ENCODE measurements around the gene KIAA1958. TPM values are rescaled to one million over a fixed set of nuclear protein-coding genes. Genes with fewer than 3 reads are reported as not detected.
"Not testable (repeated sequence)": the region's sequence is repeated elsewhere in the genome, so short reads cannot be mapped to it uniquely, and the experiment has no call there.

The KIAA1958 gene
- total RNA-seq, 1 donor from 2014 or later = 8.6 TPM

DNA sequence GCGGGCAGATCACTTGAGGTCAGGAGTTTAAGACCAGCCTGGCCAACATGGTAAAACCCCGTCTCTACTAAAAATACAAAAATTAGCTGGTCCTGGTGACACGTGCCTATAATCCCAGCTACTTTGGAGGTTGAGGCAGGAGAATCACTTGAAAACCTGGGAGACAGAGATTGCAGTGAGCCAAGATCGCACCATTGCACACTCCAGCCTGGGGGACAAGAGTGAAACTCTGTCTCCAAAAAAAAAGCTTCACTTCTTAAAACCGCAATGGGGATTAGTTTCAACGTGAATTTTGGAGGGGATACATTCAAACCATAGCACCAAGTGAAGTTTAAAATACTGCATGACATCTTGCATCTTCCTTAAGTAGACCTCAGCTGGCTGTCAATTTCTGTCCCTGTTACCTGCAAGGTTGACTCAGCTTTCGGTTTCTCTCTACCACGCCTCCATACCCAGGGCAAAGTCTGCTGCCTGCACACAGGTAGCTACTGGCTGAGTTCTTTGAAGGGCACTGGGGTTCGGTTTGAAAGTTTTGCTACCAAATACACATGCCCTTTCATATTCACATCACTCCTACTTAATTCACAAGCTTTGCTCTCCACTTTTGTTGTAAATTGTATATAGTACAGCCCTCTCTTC, 69.3 kb downstream of the KIAA1958 start:
- no peak for DNase-seq

DNA sequence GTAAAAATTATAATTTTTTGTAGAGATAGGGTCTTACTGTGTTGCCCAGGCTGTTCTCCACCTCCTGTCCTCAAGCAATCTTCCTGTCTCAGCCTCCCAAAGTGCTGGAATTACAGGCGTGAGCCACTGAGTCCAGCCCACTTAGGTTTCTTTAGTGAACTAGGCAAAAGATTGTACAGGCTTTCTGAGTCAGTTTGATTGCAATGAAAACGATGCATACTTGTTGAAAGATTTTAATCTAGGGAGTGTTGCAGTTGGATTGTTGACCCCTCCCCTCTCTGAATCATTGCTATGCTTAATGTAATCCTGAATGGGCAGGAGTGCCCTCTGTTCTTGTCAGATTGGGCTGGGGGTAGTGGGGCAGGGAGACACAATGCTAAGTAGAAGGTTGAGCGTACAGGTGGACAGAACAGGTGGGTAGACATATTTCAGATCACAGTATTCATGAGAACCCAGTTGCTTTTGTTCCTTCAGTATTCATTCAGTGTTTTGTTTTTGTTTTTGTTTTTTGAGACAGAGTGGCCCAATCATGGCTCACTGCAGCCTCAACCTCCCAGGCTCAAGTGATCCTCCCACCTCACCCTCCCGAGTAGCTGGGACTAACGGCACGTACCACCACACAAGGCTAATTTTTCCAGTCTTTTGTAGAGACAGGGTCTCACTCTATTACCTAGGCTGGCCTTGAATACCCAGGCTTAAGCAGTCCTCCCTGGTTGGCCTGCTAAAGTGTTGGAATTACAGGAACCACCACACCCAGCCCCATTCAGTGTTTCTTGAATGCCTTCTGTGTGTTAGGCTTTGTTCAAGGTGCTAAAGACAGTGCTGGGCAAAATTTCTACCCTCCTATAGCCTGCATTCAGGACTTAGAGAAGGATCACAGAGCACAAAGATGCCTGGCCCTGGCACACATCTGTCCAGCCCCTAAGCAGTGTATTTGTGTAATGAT, 70.1 kb downstream of the KIAA1958 start:
- no peak for DNase-seq

DNA sequence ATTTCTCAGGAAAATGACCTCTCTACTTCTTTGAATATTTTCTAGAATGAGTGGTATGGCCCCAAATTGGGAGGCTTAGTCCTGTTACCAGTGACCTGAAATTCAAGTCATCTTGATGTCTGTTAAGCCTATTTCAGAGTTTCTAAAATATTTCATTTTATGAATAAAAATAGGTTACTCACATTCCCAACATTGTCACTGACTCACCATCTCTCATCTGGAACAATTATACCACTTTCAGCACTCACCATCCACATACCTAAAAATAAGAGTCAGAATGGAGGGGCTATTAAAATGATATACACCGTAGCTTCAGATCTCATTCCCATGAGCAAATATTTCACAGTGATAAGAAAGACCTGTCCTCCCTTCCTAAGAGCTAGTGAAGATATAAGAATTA, 71.8 kb downstream of the KIAA1958 start:
- DNase-seq = no peak

DNA sequence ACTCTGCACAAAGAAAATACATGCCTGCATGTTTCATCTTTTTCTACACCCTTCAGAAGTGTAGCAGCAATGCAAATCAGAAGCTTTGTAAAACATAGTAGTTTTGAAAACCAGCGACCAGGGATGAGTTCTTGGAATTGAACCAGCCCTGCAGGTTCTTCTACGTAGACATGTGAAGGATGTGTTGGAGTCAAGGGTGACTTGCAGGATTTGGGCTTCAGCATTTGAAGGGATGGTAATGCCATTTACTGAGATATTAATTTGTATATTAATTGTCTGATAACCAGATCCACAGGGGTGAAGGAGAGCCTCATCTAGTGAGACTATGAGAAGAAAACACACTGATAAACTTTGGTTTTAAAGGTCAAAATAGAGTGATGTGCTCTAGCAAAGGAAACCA, 72.4 kb downstream of the KIAA1958 start:
- no peak for DNase-seq

DNA sequence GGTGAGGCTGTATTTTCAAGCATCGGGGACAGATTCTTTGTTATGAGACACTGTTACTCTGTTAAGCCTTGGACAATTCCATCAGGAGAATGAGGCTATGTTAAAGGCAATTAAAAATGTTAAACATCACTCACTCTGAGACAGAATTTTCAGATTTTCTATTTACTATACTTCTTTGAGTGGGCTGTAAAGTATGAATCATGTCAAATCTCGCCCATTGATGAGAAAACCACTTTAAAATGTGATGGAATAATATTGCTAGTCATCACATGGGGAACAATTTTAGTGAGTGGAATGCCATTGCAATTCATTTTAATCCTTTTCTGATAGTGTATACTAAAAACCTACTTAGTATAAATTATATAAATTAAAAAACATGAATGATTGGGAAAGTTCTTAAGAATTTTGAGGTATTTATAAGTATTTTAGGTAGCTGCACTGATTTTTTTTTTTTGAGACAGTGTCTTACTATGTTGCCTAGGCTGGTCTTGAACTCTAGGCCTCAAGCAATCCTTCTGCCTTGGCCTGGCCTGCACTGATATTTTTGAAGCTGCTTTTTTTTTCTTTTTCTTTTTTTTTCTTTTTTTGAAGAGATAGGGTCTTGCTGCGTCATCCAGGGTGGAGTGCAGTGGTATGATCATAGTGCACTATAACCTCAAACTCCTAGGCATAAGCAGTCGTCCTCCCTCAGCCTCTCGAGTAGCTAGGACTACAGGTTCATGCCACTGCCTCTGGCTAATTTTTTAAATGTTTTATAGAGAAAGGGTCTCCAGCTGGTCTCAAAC, 73.2 kb downstream of the KIAA1958 start:
- no peak for DNase-seq

DNA sequence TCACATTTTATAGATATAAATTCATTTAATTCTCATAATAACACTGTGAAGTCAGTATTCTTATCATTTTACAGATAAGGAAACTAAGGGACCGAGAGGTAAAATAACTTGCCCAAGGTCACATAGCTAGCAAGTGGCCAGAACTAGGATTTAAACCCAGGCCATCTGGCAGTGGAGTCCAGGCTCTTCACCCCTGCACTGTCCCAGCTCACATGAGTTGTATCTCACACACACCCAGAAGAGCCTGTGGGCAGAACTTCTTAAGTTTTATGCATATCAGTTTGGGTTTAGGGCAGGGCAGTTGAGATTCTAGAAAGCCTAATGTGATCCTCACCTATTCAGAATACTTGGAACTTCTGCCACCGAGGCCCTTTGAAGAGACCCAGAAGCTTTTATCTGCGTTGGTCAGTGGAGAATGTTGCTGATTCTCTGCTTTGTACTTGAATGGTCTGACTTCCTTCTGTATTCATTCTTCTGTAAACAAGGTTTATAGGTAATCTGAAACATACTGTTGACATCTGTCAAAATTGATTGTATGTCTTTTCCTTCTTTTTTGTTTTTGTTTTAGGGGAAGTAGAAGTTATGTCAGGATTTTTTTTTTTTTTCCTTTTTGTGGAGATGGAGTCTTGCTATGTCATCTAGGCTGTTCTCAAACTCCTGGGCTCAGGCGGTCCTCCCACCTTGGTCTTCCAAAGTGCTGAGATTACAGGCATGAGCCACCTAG, 75.8 kb downstream of the KIAA1958 start:
- no peak for DNase-seq

DNA sequence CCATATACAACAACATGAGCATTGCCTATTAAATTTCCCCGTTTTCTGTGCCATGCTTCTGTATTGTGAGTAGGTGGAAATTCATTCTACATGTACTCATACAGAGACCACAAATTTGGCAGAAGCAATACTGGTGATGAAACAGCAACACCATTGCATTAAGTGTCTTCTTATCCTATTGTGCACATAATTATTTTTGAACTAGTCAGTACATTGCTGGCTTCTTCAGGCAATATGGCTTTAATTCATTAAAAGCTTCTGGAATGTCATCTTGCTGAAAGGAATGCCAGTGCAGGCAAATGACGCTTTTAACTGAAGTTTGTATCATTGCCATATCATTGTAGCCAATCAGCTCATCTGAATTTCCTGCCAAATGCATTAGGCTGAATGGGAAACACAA, 82.6 kb downstream of the KIAA1958 start:
- DNase-seq = no peak

DNA sequence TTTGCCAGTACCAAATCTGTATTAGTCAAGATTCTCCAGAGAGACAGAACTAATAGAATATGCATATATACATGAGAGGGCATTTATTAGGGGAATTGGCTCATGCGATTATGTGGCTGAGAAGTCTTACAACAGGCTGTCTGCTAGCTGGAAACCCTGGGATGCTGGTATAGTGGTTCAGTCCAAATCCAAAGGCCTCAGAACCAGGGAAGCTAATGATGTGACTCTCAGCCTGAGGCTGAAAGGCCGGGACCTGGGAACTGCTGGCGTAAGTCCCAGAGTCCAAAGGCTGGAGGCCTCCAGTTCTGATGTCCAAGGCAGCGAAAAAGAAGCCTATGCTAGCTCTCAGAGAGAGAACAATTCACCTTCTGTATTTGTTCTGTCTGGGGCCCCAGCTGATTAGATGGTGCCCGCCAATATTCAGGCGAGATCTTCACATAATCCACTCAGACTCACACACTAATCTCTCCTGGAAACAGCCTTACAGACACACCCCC, 84.1 kb downstream of the KIAA1958 start:
- DNase-seq = peak; percentile 45

DNA sequence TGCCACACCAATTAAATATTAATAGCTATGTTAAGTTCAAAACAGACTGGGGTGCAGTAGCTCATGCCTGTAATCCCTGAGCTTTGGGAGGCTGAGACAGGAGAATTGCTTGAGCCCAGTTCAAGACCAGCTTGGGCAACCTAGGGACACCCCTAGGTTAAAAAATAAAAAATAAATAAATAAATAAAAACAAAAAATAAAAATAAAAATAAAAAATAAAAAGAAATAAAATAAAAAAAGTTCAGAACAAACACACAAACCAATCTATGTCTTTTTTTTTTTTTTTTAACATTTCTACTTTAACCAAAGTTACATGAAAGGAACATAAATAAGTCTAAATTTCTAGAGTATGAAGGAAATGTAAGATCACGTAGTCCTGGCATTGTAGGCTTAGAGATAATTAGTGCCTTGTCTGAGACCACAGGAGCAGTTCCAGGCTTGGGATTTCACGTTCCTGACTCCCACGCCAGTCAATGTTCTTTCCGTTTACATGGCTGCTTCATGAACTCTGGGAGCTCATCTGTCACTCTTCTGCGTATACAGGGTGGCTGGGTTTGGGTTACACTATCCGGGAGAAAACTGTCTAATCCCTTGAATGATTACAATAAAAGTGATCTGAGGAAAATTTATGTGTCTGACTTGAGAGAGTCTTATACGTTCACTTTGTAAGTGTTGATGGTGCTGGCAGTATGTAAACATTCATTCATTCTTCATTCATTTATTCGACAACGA, 85.2 kb downstream of the KIAA1958 start:
- DNase-seq = no peak

DNA sequence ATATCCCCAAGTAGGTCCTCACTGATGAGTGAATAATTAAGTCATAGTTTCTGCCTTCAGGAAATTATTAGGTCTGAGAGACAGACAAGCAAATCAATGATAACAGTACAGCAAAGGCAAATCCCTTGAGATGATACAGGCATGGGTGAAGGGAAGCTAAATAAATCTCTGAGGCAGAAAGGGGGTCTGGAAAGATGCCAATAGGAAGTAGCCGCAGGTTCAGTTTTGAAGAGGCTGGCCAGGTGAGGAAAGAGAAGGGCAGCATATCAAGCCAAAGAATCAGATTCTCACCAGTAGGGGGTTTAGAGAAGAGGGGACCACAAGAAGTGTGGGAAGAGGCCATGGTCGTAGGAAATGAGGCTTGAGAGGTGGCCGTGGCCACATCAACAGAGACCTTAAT, 85.8 kb downstream of the KIAA1958 start:
- no peak for DNase-seq

DNA sequence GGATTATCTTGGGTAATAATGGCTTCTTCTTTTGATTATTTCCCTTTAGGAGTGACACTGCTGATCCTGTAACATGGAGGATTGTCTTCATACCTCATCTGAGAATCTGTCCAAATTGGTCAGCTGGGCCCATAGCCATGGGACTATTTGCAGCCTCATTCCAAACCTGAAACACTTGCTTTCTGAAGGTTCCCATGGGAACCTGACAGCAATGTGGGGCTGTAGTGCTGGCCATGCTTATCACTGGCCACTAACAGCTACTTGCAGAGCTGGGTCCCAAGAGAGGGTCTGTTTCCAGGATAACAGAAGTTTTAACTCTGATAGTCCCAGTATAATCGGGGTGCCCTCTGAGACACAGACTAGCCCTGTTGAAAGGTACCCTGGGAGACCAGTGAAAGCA, 87.4 kb downstream of the KIAA1958 start:
- no peak for DNase-seq

DNA sequence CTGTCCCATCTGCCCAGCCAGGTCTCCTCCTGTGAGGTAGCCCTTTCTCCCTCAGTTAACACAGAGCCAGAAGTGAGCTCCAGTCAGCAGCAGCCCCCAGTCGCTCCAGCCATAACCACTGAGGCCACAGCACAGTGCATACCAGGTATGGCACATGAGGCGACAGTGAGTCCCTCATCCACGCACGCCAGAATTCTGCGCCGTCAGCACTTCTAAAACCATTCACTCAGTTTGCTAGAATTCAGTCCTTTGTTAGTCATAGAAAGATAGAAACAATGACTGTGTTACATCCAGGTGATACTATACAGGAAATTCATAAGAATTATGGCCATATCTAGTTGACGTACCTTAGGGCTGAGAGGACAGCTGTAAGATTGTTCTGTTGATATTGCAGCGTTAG, 88.5 kb downstream of the KIAA1958 start:
- DNase-seq = no peak

DNA sequence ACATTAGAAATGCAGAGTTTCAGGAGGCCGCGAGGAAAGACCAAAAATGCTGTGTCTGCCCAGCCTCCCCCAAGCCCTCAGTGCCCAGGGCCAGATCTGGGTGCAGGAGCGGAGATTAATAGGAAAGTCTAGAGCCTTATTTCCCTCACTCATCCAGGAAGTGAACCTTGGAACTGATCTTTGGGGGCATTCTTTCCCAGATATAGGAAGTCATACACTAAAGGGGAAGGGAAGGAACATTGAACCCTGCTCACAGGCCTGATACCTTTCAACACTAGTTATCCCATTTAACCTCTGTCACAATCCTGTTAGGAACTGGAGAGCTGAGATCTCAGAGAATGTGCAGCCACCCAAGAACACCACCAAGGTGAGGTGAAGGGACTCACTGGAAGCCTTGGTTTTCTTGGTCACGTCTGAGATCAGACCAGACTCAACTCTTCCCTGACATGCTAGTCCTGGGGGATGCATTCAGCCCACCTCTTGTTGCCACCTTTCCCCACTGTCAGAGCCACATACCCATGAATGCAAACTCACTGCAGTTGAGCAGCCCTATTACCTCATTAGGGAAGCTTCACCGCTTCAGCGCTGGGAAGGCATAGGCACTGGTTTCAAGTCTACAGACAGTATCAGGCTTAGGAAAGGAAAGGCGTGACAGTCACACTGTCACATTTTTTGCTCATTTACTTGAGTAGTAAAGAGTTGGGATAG, 95.0 kb downstream of the KIAA1958 start:
- no peak for DNase-seq

DNA sequence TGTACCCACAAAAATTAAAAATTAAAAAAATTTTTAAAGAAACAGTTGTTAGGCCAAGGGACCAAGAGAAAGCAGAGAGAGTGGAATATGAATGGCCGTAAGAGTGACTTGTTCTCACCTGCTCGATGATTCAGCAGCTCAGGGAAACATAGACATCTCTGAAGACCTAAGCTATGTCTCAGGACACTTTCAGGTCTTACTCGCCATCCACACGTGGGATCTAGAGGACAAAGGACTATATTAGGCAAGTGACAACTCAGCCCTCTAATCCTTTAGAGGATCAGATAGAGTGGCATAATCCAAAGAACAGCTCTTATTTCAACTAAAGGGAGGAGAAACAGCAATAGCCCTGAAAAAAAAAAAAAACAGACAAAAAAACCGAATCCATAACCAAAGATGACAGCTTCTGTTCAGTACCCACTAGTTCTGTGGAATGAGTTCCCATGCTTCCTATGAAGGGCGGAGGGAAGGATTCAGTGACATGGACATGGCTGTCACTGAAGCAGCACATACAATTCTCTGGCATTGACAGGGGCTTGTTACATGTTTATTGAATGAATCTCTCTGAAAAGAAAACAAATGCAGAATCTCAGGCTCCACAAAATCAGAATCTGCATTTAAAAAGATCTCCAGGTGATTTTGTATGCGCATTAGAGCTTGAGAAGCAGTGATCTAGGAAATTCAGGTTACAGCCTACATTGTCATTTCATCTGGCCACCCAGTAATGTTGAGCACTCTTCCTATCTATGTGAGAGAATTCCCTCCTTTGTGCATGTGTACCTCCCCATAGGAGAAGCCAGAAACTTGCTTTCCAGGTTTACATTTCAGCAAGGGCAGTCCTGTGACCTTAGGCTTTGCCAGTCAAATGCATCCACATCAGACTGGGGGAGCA, 96.0 kb downstream of the KIAA1958 start:
- DNase-seq = no peak

DNA sequence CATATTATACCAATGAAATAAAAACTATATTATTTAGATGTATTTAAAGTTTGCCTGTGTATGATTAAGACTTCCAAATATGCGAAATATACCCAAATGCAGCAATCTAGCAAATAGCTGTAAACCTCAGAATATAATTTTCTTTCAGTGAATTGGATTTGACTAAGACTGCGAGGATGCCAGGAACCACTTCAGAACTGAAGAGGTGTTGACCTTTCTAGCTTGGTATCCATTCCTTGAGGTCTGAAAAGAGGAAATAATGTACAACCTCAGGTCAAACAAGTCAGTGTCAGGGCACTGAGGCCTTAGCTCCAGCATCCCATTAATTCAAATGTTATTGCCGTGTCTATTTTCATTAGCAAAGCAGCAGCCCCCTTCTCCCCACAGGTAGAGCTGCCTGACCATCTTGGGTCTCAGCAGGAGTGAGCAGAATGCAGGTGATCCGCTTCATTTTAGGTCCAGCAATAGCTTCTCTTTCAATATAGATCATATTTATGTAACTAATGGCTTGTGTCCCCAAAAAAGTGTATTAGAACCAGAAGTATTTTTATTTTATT, 100.0 kb downstream of the KIAA1958 start:
- no peak for DNase-seq

DNA sequence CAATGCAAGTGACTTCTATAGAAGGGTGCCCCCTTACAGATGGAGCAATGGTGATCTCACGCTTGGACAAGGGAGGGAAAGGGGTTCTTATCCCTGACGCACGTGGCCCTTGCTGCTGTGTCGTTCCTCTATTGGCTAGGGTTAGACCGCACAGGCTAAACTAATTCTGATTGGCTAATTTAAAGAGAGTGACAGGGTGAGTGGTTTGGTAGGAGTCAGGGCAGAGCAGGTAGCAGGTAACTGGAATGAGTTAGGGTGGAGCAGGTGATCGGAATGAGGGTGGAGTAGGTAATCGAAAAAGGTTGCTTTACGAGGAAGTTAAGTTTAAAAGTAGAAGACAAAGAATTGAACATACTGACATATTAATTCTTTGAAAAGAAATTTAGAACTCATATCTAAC, 105.2 kb downstream of the KIAA1958 start:
- DNase-seq = not testable (repeated sequence)

DNA sequence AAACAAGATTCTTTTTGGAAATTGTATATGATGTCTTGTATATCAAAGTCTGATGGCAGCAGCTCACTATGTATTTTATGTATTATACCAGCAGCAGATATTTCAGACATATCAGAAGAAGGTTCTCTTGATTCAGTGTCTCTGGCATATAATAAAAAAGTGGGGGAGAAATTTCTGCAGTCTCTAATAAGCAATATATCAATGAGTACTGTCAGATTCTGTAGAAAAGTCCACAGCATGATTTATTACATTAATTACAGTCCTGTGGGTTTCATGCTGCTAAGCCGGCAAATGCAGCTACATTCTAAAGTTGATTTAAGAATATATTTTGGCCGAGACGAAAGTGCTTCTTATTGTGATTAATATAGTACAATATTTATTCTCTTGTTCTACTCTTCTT, 113.1 kb downstream of the KIAA1958 start:
- no peak for DNase-seq

DNA sequence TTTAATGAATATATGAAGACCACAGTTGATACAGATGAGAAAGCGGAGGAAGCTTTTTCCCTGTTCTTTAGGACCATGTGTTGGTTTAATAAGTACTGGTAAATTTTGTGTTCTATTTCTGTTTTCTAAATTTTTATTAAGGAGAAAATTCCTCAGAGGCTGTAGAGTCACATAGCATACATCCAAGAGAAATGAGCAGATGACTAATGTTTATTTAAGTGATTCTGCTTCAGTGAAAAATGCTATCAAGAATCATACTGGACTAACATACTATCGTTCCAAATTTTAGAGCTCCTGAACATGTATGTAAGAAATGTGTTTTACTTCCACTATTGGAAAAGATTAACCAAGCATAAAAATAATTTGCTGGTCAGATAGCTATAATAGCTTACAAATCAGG, 115.0 kb downstream of the KIAA1958 start:
- DNase-seq = no peak

DNA sequence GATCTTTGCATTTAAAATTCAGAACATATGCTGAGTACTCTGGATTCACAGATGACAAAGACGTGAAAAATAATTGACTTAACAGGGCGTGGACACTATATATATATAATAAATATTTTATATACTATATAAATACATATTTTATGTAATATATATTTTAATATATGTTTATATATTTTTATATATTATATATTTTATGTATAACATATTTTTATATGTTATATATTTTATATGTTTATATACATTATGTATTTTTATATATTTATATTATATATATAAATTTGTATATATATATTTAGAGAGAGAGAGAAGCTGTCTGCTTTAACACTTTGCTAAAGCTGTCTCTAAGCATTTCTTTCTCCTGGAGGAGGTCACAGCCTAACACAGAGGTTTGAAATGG, 118.2 kb downstream of the KIAA1958 start:
- DNase-seq = no peak

Measured in occipital lobe (tissue), 2 donors.